PC-9 (cell line): ENCODE data around the gene VAPA. TPM values are rescaled to one million over a fixed set of nuclear protein-coding genes. Genes with fewer than 3 reads are reported as not detected.

Experiments
- BruUV-seq: library from RNA; stranded (reverse); fragments of 400-500 nt; replicated peaks from 2 replicates; lab custom pipeline; 2021; lab: Mats Ljungman, UMichigan
- CTCF ChIA-PET: fragments of 300-600 bp; sonication (Branson Sonifier 250); formaldehyde crosslinking; loops from one replicate; lab custom pipeline; 2022; ENCODE audit warnings: antibody characterized with exemption; lab: Charles Lee
- POLR2A ChIA-PET: fragments of 300-600 bp; sonication (Branson Sonifier 250); formaldehyde crosslinking; loops from one replicate; lab custom pipeline; 2022; ENCODE audit warnings: antibody characterized with exemption; ENCODE audit not compliant: unreplicated experiment; lab: Charles Lee
- DNase-seq, 2 experiments: peaks; one replicate each; pipeline versions ENCODE4 v3.0.0 to v3.0.0-alpha.2; 2015 to 2022; ENCODE audit warnings: mixed read lengths in 1 of 2
- H2AFZ ChIP-seq: fragments of 200-600 bp; sonication (generic); 2 replicates; pipeline ENCODE4 v1.8.1; 2017; ENCODE audit warnings: antibody characterized with exemption
- H3F3A ChIP-seq: fragments of 200-600 bp; sonication (generic); 2 replicates; pipeline ENCODE4 v1.8.1; 2017; ENCODE audit warnings: antibody characterized with exemption, mild to moderate bottlenecking, low read depth; ENCODE audit not compliant: insufficient read depth
- H3K27ac ChIP-seq: fragments of 200-600 bp; sonication (generic); 2 replicates; pipeline ENCODE4 v1.6.1; 2016; ENCODE audit warnings: mixed run types
- H3K27me3 ChIP-seq: fragments of 200-600 bp; sonication (generic); 2 replicates; pipeline ENCODE4 v1.6.1; 2016; ENCODE audit warnings: low read depth, mixed run types; ENCODE audit not compliant: insufficient read depth
- H3K36me3 ChIP-seq: fragments of 200-600 bp; sonication (generic); 2 replicates; pipeline ENCODE4 v1.6.1; 2016; ENCODE audit warnings: low read depth, mixed run types
- H3K4me1 ChIP-seq: fragments of 200-600 bp; sonication (generic); replicated peaks from 2 replicates; pipeline ENCODE4 v1.6.1; 2016; ENCODE audit warnings: mixed run types; ENCODE audit not compliant: insufficient read depth
- H3K4me2 ChIP-seq: fragments of 200-600 bp; sonication (generic); 2 replicates; pipeline ENCODE4 v1.6.1; 2017; ENCODE audit warnings: mixed run types
- H3K4me3 ChIP-seq: fragments of 200-600 bp; sonication (generic); 2 replicates; pipeline ENCODE4 v1.6.1; 2016; ENCODE audit warnings: mixed run types
- H3K79me2 ChIP-seq: fragments of 200-600 bp; sonication (generic); 2 replicates; pipeline ENCODE4 v1.6.1; 2017; ENCODE audit warnings: low read depth, mixed run types
- H3K9me2 ChIP-seq: fragments of 200-600 bp; sonication (generic); 2 replicates; pipeline ENCODE4 v1.8.1; 2017; ENCODE audit warnings: mild to moderate bottlenecking; ENCODE audit not compliant: insufficient read depth
- H3K9me3 ChIP-seq: fragments of 200-600 bp; sonication (generic); 2 replicates; pipeline ENCODE4 v1.8.1; 2016; ENCODE audit warnings: low read depth; ENCODE audit not compliant: insufficient read depth
- H4K20me1 ChIP-seq: fragments of 200-600 bp; sonication (generic); 2 replicates; pipeline ENCODE4 v1.8.1; 2017; ENCODE audit not compliant: insufficient read depth
- EZH2 ChIP-seq: fragments of 200-600 bp; sonication (generic); IDR thresholded peaks from 2 replicates; pipeline ENCODE4 v1.8.0; 2017; ENCODE audit warnings: antibody characterized with exemption, low read depth
- intact Hi-C: fragments of 100-400 bp; cut with micrococcal nuclease; formaldehyde crosslinking; loops from one replicate; pipeline ENCODE4 v1.10.0; 2022; ENCODE audit not compliant: unreplicated experiment
- total RNA-seq: library from RNA; stranded (reverse); gene quantifications from 2 replicates; pipeline ENCODE4 v1.2.3, GENCODE V29; 2021
- TF ChIP-seq, protein P1 (sequence below): fragments of 200-600 bp; sonication (generic); conservative IDR thresholded peaks from 2 replicates; pipeline ENCODE4 v1.6.1; 2017; ENCODE audit warnings: mixed run types, antibody characterized with exemption, mild to moderate bottlenecking, moderate library complexity

VAPA gene
- total RNA-seq, 1 experiment from 2014 or later = 340 TPM

DNA sequence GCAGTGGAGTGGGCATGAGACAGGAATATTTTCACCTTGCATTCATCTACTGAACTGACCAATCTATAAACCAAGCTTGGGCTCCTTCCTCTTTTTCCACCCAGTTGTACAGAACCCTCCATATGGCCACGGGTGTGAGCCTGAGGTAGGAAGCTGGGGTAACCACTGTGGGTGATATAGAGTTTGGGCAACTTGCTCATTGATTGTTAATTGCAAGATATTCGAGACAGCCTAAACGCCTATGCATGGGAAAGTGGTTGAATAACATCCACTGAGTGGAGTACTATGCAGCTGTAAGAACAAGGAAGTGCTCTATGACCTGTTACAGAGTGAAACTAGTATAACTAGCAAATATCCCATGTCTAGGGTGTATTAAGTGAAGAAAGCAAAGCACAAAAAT lies 7.3 kb upstream of the VAPA start:
- no peaks in the 10 kb centered on the region for H4K20me1 ChIP-seq
- no peaks in the 10 kb centered on the region for H3K4me1 ChIP-seq
- TF ChIP-seq, protein P1, sequence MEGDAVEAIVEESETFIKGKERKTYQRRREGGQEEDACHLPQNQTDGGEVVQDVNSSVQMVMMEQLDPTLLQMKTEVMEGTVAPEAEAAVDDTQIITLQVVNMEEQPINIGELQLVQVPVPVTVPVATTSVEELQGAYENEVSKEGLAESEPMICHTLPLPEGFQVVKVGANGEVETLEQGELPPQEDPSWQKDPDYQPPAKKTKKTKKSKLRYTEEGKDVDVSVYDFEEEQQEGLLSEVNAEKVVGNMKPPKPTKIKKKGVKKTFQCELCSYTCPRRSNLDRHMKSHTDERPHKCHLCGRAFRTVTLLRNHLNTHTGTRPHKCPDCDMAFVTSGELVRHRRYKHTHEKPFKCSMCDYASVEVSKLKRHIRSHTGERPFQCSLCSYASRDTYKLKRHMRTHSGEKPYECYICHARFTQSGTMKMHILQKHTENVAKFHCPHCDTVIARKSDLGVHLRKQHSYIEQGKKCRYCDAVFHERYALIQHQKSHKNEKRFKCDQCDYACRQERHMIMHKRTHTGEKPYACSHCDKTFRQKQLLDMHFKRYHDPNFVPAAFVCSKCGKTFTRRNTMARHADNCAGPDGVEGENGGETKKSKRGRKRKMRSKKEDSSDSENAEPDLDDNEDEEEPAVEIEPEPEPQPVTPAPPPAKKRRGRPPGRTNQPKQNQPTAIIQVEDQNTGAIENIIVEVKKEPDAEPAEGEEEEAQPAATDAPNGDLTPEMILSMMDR = no peak
- no peak for TF ChIP-seq EZH2
- no TSS peak for BruUV-seq
- H3K9me3 ChIP-seq = no peaks in the 10 kb centered on the region
- no peak overlapping the region for H3K27ac ChIP-seq
- H2AFZ ChIP-seq = no peak overlapping the region
- no peak overlapping the region for H3K4me3 ChIP-seq
- no peaks in the 10 kb centered on the region for H3K27me3 ChIP-seq
- no peaks in the 10 kb centered on the region for H3K36me3 ChIP-seq
- no peaks in the 10 kb centered on the region for H3F3A ChIP-seq
- H3K79me2 ChIP-seq = no peaks in the 10 kb centered on the region
- intact Hi-C loops = no loop called here
- CTCF ChIA-PET = no interaction called here
- no peak for DNase-seq
- POLR2A ChIA-PET = no interaction called here
- H3K9me2 ChIP-seq = no peaks in the 10 kb centered on the region
- no peak overlapping the region for H3K4me2 ChIP-seq

DNA sequence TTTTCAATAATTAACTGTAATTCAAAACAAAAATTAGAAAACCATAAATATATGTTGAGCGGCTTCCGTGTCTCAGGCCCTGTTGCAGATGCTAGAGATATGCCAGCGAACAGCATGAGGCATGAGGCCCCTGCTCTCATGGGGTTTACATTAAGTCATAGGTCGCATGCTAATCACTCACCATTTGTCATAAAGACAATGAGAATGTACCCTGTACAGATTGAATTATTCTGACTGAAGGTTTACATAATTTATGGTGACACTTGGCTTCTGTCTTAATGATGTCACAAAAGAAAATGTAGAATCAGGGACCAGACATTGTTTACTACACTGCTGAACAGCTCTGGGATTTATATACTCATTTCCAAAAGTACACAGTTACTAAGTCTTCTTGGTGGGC lies 5.9 kb upstream of the VAPA start:
- intact Hi-C loops = no loop called here
- CTCF ChIA-PET = no interaction called here
- POLR2A ChIA-PET = no interaction called here
- peaks cover 4% of the 10 kb centered on the region for H3F3A ChIP-seq
- TF ChIP-seq, protein P1 = no peak
- no peak for TF ChIP-seq EZH2
- H3K4me3 ChIP-seq = no peak overlapping the region
- no peak for DNase-seq
- H2AFZ ChIP-seq = no peak overlapping the region
- no peaks in the 10 kb centered on the region for H3K9me3 ChIP-seq
- no peak overlapping the region for H3K27ac ChIP-seq
- H3K4me2 ChIP-seq = no peak overlapping the region
- no peaks in the 10 kb centered on the region for H4K20me1 ChIP-seq
- H3K36me3 ChIP-seq = no peaks in the 10 kb centered on the region
- H3K27me3 ChIP-seq = no peaks in the 10 kb centered on the region
- BruUV-seq = no TSS peak
- peaks cover 5% of the 10 kb centered on the region for H3K4me1 ChIP-seq
- H3K9me2 ChIP-seq = no peaks in the 10 kb centered on the region
- no peaks in the 10 kb centered on the region for H3K79me2 ChIP-seq

DNA sequence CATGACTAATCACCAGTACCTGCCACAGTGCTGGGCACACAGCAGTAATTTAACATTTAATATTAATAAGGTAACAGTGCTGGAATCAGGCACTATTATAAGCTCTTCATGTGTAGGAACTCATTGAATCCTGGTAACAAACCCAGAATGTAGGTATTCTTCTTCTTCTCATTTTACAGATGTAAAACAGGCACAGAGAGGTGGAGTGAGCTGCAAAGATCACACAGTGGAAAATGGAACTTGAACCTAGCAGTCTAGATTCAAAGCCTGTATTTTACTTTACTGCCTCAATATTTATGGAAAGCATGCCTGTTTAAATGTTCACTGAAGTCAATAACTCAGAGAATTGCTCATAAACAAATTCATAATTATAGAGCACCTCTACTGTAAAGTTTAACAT lies 3.7 kb upstream of the VAPA start:
- intact Hi-C loops = loop anchor here (5.0 to 10.0 kb wide), 2 partner anchors 295 to 1947 kb away; partner anchors contain the start of gene PPP4R1
- H3K4me1 ChIP-seq = peaks cover 8% of the 10 kb centered on the region
- no peak for TF ChIP-seq EZH2
- TF ChIP-seq, protein P1 = no peak
- DNase-seq = no peak
- H3K9me3 ChIP-seq = no peaks in the 10 kb centered on the region
- H3F3A ChIP-seq = peaks cover 8% of the 10 kb centered on the region
- no peak overlapping the region for H3K4me3 ChIP-seq
- BruUV-seq = no TSS peak
- H3K4me2 ChIP-seq = no peak overlapping the region
- peaks cover 1% of the 10 kb centered on the region; the same call in 1 of the 2 replicates for H4K20me1 ChIP-seq
- H3K27ac ChIP-seq = no peak overlapping the region
- CTCF ChIA-PET = interaction anchor here (0.6 kb wide), 1 partner anchor 543 kb away, joined by 5 read pairs; no protein-coding TSS in a partner anchor
- H3K27me3 ChIP-seq = no peaks in the 10 kb centered on the region
- POLR2A ChIA-PET = no interaction called here
- no peaks in the 10 kb centered on the region for H3K36me3 ChIP-seq
- H3K9me2 ChIP-seq = no peaks in the 10 kb centered on the region
- no peak overlapping the region for H2AFZ ChIP-seq
- H3K79me2 ChIP-seq = peaks cover 9% of the 10 kb centered on the region
